ENCODE measurements around the gene RHEBL1.

- no peak for TF ChIP-seq CTCF (IDR thresholded peaks at IDR 0.05)
- no peak for TF ChIP-seq POLR2A (IDR thresholded peaks at IDR 0.05)
- no peak for TF ChIP-seq POLR2AphosphoS5 (IDR thresholded peaks at IDR 0.05)
Observed at GRCh38 chr12:49025463-49025862, 44.3 kb downstream of the RHEBL1 start.

Data from breast epithelium (tissue), 3 donors.